Activated CD8-positive, alpha-beta memory T cell treated with anti-CD3 and anti-CD28 coated beads, Interleukin-2, amount 10 ng/mL, durations not matched to agents 7 days and 5 days (primary cell): ENCODE measurements around the gene ATXN7L1. TPM values are rescaled to one million over a fixed set of nuclear protein-coding genes. Genes with fewer than 3 reads are reported as not detected.

Source experiments
- ATAC-seq: fragments of 150-1000 bp; cut with Tn5 transposase; one replicate; pipeline ENCODE4 v1.10.0; 2021; ENCODE audit warnings: moderate library complexity
- CTCF ChIA-PET: fragments of 350-600 bp; sonication (Branson Sonifier 250); formaldehyde crosslinking; loops from one replicate; lab custom pipeline; 2021; ENCODE audit warnings: antibody characterized with exemption; lab: Charles Lee
- DNase-seq: peaks from one replicate; pipeline ENCODE4 v3.0.0-alpha.2; 2020
- H3K27ac Mint-ChIP-seq: one replicate; pipeline ENCODE4 v1.8.0; 2021; ENCODE audit warnings: mild to moderate bottlenecking, mixed read lengths
- H3K27me3 Mint-ChIP-seq: one replicate; pipeline ENCODE4 v1.8.0; 2021; ENCODE audit warnings: mixed read lengths
- H3K36me3 Mint-ChIP-seq: one replicate; pipeline ENCODE4 v1.8.0; 2021; ENCODE audit warnings: mild to moderate bottlenecking, mixed read lengths
- H3K4me1 Mint-ChIP-seq: one replicate; pipeline ENCODE4 v1.8.0; 2021; ENCODE audit warnings: mixed read lengths
- H3K4me3 Mint-ChIP-seq: one replicate; pipeline ENCODE4 v1.8.0; 2021; ENCODE audit warnings: mild to moderate bottlenecking, moderate library complexity, mixed read lengths
- H3K9me3 Mint-ChIP-seq: one replicate; pipeline ENCODE4 v1.8.0; 2022; ENCODE audit warnings: low read depth, mixed read lengths
- total RNA-seq, 2 experiments: library from RNA; stranded (reverse); gene quantifications; one replicate each; pipeline ENCODE4 v1.2.3, GENCODE V29; 2021

Gene ATXN7L1
- total RNA-seq, 2 experiments from 2014 or later: 4.2 to 9.1 TPM

GRCh38 chr7:105764506-105764905 lies 111.9 kb downstream of the ATXN7L1 start:
- H3K4me1 Mint-ChIP-seq: peaks cover 25% of the 10 kb centered on the region
- H3K27me3 Mint-ChIP-seq: peaks cover 21% of the 10 kb centered on the region
- H3K4me3 Mint-ChIP-seq: no peak overlapping the region
- no peak for ATAC-seq
- no peak for DNase-seq
- H3K9me3 Mint-ChIP-seq: no peaks in the 10 kb centered on the region
- no peak overlapping the region for H3K27ac Mint-ChIP-seq
- CTCF ChIA-PET: interaction anchor here (0.7 to 7.0 kb wide), 10 partner anchors 21 to 278 kb away, joined by 3 to 98 read pairs (median 3); partner anchors contain the start of gene ATXN7L1
- peaks cover 1% of the 10 kb centered on the region for H3K36me3 Mint-ChIP-seq

GRCh38 chr7:105760551-105761447 lies 115.6 kb downstream of the ATXN7L1 start:
- Mint-ChIP-seq H3K4me1 (peaks cover 21% of the 10 kb centered on the region), H3K4me3 (no peak overlapping the region), H3K9me3 (no peaks in the 10 kb centered on the region), H3K36me3 (peaks cover 1% of the 10 kb centered on the region), H3K27me3 (peaks cover 9% of the 10 kb centered on the region), H3K27ac (no peak overlapping the region)
- ATAC-seq: peak; percentile 67
- CTCF ChIA-PET: interaction anchor here (0.6 to 7.0 kb wide), 48 partner anchors 7 to 355 kb away, joined by 3 to 98 read pairs (median 4); partner anchors contain the start of genes ATXN7L1 and SYPL1
- peak; percentile 61 for DNase-seq

GRCh38 chr7:105759670-105760550 lies 116.5 kb downstream of the ATXN7L1 start:
- H3K9me3 Mint-ChIP-seq: no peaks in the 10 kb centered on the region
- DNase-seq: no peak
- no peak overlapping the region for H3K27ac Mint-ChIP-seq
- H3K4me1 Mint-ChIP-seq: peaks cover 21% of the 10 kb centered on the region
- peak; percentile 14 for ATAC-seq
- CTCF ChIA-PET: interaction anchor here (0.7 to 7.0 kb wide), 46 partner anchors 8 to 356 kb away, joined by 3 to 98 read pairs (median 4); partner anchors contain the start of genes ATXN7L1 and SYPL1
- H3K4me3 Mint-ChIP-seq: no peak overlapping the region
- peaks cover 3% of the 10 kb centered on the region for H3K27me3 Mint-ChIP-seq
- H3K36me3 Mint-ChIP-seq: peaks cover 1% of the 10 kb centered on the region

DNA sequence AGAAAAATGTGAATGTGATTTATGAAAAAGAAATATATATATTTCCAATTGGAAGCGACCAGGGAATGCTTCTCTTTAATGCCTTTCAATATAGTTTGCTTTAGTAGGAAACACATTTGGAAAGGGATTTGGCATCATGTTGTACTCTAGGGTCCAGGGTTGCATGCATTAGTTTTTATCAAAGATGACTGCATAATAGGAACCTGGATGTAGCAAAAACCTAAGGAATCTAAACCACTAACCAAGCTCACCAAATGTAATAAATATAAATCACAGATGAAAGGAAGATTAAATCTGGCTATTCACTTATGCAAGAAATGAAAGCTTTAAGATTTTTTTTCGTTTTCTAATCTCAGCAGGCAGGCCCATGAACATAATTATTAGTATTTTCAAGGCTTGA lies 120.0 kb downstream of the ATXN7L1 start:
- ATAC-seq (no peak), DNase-seq (no peak)
- Mint-ChIP-seq H3K36me3 (no peaks in the 10 kb centered on the region), H3K27me3 (peaks cover 10% of the 10 kb centered on the region), H3K27ac (no peak overlapping the region), H3K4me1 (peaks cover 19% of the 10 kb centered on the region), H3K4me3 (no peak overlapping the region), H3K9me3 (no peaks in the 10 kb centered on the region)
- CTCF ChIA-PET: no interaction called here

GRCh38 chr7:105752671-105753275 lies 123.6 kb downstream of the ATXN7L1 start:
- Mint-ChIP-seq H3K27me3 (peaks cover 15% of the 10 kb centered on the region), H3K27ac (no peak overlapping the region), H3K4me3 (no peak overlapping the region), H3K9me3 (no peaks in the 10 kb centered on the region), H3K4me1 (no peaks in the 10 kb centered on the region), H3K36me3 (no peaks in the 10 kb centered on the region)
- CTCF ChIA-PET: interaction anchor here (1.1 to 2.6 kb wide), 2 partner anchors 96 to 289 kb away, joined by 3 to 10 read pairs; no protein-coding TSS in a partner anchor
- ATAC-seq (no peak), DNase-seq (no peak)

DNA sequence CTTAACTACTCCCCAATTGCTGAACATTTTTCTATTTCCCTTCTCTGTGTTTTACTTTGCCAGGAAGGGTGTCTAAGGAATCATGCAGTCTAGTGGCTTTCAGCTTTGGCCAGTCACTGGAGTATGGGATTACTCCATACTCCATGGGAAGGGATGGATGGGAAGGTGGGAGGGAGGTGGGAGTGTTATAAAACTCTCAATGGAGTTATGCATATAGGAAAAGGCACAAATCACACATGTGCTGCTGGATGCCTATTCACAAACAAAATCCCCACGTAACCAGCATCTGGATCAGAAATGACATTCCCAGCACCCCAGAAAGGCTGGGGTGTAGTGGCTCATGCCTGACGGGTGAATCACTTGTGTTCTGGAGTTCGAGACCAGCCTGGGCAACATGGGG lies 125.3 kb downstream of the ATXN7L1 start:
- H3K4me3 Mint-ChIP-seq: no peak overlapping the region
- DNase-seq (no peak), ATAC-seq (no peak)
- H3K27ac Mint-ChIP-seq: no peak overlapping the region
- H3K36me3 Mint-ChIP-seq: no peaks in the 10 kb centered on the region
- H3K4me1 Mint-ChIP-seq: no peaks in the 10 kb centered on the region
- CTCF ChIA-PET: interaction anchor here (0.8 kb wide), 2 partner anchors 12 to 15 kb away, joined by 3 read pairs; no protein-coding TSS in a partner anchor
- no peaks in the 10 kb centered on the region for H3K9me3 Mint-ChIP-seq
- peaks cover 15% of the 10 kb centered on the region for H3K27me3 Mint-ChIP-seq

DNA sequence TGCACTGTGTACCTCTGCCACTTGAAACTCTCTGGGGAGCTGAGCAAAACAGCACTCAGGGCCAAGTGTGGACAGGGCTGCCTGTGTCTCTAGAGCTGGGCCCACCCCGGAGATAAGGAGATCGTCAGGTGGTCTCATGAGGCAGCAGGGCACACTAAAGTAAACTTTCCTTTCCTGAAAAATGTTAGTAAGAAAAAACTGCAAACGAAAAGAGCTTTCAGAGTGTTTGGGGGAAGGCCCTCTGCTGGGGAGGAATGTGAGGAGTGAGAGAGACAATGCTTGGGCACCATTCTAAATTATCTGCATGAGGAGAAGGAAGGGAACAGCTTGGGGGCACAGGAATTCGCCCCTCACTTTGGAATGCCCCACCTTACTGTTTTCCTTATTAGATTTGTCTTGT lies 127.7 kb downstream of the ATXN7L1 start:
- H3K27ac Mint-ChIP-seq: no peak overlapping the region
- ATAC-seq: no peak
- no peak for DNase-seq
- CTCF ChIA-PET: interaction anchor here (1.0 to 1.9 kb wide), 2 partner anchors 13 to 293 kb away, joined by 3 to 4 read pairs; no protein-coding TSS in a partner anchor
- no peak overlapping the region for H3K4me3 Mint-ChIP-seq
- H3K36me3 Mint-ChIP-seq: no peaks in the 10 kb centered on the region
- peaks cover 4% of the 10 kb centered on the region for H3K4me1 Mint-ChIP-seq
- no peaks in the 10 kb centered on the region for H3K9me3 Mint-ChIP-seq
- peaks cover 11% of the 10 kb centered on the region for H3K27me3 Mint-ChIP-seq

GRCh38 chr7:105745681-105746330 lies 130.6 kb downstream of the ATXN7L1 start:
- ATAC-seq: no peak
- H3K27ac Mint-ChIP-seq: no peak overlapping the region
- H3K9me3 Mint-ChIP-seq: no peaks in the 10 kb centered on the region
- no peaks in the 10 kb centered on the region for H3K36me3 Mint-ChIP-seq
- peaks cover 8% of the 10 kb centered on the region for H3K4me1 Mint-ChIP-seq
- CTCF ChIA-PET: no interaction called here
- H3K4me3 Mint-ChIP-seq: no peak overlapping the region
- no peak for DNase-seq
- H3K27me3 Mint-ChIP-seq: peaks cover 6% of the 10 kb centered on the region

GRCh38 chr7:105744258-105744657 lies 132.1 kb downstream of the ATXN7L1 start:
- DNase-seq (no peak), ATAC-seq (no peak)
- Mint-ChIP-seq H3K36me3 (no peaks in the 10 kb centered on the region), H3K4me3 (no peak overlapping the region), H3K27ac (no peak overlapping the region), H3K4me1 (peaks cover 11% of the 10 kb centered on the region), H3K9me3 (no peaks in the 10 kb centered on the region), H3K27me3 (peaks cover 5% of the 10 kb centered on the region)
- CTCF ChIA-PET: interaction anchor here (1.1 to 2.2 kb wide), 5 partner anchors 10 to 133 kb away, joined by 3 to 5 read pairs (median 4); no protein-coding TSS in a partner anchor

DNA sequence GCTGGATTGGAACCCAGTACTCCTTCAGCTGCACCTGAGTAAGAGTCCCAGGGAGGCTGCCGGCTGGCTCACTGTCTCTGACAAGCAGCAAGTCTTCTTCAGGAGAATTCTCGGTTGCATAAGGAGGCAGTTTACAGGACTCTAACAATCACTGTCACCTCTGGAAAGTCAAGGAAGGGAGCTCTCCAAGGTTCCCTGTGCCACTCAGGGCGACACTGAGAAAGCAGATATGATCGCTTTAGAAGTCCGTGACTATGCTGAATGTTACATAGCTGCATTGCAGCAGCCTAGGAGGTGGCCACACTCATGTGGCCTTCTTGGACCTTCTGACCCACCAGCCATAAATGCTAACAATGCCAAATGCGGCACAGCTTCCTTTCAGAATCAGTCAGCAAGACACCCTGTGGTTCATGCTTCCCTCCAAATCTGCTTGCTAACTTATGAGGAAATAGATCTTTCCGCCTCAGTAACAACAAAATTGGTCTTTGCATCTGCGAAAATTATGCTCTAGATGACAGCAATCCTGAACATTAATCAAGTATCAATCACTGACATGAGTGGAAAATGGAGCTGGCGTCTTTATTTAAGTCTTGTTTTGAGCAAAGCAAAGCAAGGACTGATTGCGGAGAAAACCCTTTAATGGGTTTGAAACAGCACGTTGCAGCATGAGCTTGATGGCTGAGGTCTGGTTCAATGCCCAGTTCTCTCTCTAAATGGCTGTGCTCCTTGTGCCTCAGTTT lies 132.9 kb downstream of the ATXN7L1 start:
- Mint-ChIP-seq H3K27me3 (peaks cover 2% of the 10 kb centered on the region), H3K4me3 (no peak overlapping the region), H3K27ac (no peak overlapping the region), H3K36me3 (no peaks in the 10 kb centered on the region), H3K9me3 (no peaks in the 10 kb centered on the region), H3K4me1 (peaks cover 13% of the 10 kb centered on the region)
- ATAC-seq: no peak
- CTCF ChIA-PET: interaction anchor here (1.0 to 2.2 kb wide), 7 partner anchors 10 to 133 kb away, joined by 3 to 5 read pairs (median 3); no protein-coding TSS in a partner anchor
- DNase-seq: no peak

DNA sequence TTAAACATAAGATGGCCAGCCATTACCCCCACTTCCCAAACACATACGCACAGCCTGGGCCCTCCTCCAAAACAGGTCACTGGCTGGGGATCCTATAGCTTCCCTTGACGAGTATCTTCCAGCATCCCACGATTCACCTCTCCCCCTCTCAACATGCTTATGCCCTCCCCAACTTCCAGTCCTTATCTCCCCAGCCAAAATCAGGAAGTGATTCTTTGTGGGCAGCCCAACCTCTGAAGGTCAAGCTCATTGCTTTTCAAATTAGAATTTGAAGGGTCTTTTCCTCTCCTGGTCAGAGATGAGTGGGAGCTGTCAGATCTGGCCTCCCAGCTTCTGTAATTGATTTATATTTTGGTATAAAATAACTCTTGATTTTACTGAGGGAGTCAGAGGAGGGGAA lies 133.6 kb downstream of the ATXN7L1 start:
- Mint-ChIP-seq H3K9me3 (no peaks in the 10 kb centered on the region), H3K27ac (no peak overlapping the region)

More for the DNA sequence above, 133.6 kb downstream of the ATXN7L1 start:
- CTCF ChIA-PET: interaction anchor here (1.0 to 1.5 kb wide), 5 partner anchors 10 to 90 kb away, joined by 3 to 5 read pairs (median 3); no protein-coding TSS in a partner anchor
- H3K4me3 Mint-ChIP-seq: no peak overlapping the region
- ATAC-seq: no peak
- H3K36me3 Mint-ChIP-seq: no peaks in the 10 kb centered on the region
- peaks cover 13% of the 10 kb centered on the region for H3K4me1 Mint-ChIP-seq
- DNase-seq: no peak
- H3K27me3 Mint-ChIP-seq: peaks cover 2% of the 10 kb centered on the region
